ENCODE results near the gene STK17A.
"Not testable (repeated sequence)": the region's sequence is repeated elsewhere in the genome, so short reads cannot be mapped to it uniquely, and the experiment has no call there.

Gene STK17A

GRCh38 chr7:43596426-43596825 is 13.5 kb downstream of the STK17A start:
- H3K36me3 ChIP-seq (ENCODE audit: control insufficient read depth, insufficient read depth, low read length) = peaks cover 39% of the 10 kb centered on the region
- WGBS, 2 experiments (ENCODE audit: insufficient coverage in 2 of 2) = 85 to 86% methylated on average over 3 of the region's 5 CpGs
- not testable (repeated sequence) for H3K9me3 ChIP-seq (ENCODE audit: control insufficient read depth, low read length); H3K27ac ChIP-seq (ENCODE audit: low read depth, low read length, severe bottlenecking); H3K4me3 ChIP-seq (ENCODE audit: extremely low read depth, insufficient read depth, low read length, poor library complexity, severe bottlenecking); H3K4me1 ChIP-seq (ENCODE audit: control insufficient read depth, insufficient read depth, low read length, poor library complexity, severe bottlenecking)

- Histone ChIP-seq H3K36me3 (ENCODE audit: control insufficient read depth, insufficient read depth, low read length) (peaks cover 67% of the 10 kb centered on the region), H3K4me3 (ENCODE audit: extremely low read depth, insufficient read depth, low read length, poor library complexity, severe bottlenecking) (no peak overlapping the region), H3K4me1 (ENCODE audit: control insufficient read depth, insufficient read depth, low read length, poor library complexity, severe bottlenecking) (no peaks in the 10 kb centered on the region), H3K9me3 (ENCODE audit: control insufficient read depth, low read length) (peaks cover 6% of the 10 kb centered on the region), H3K27ac (ENCODE audit: low read depth, low read length, severe bottlenecking) (no peak overlapping the region)
- 81 to 89% methylated on average over 2 of the region's 3 CpGs for WGBS, 2 experiments (ENCODE audit: insufficient coverage in 2 of 2)
Measured at GRCh38 chr7:43600056-43600455, 17.1 kb downstream of the STK17A start.

- no peak overlapping the region for H3K27ac ChIP-seq (ENCODE audit: low read depth, low read length, severe bottlenecking)
- H3K9me3 ChIP-seq (ENCODE audit: control insufficient read depth, low read length) = peaks cover 6% of the 10 kb centered on the region
- WGBS, 2 experiments (ENCODE audit: insufficient coverage in 2 of 2) = 71 to 100% methylated on average over 1 of the region's 1 CpG
- H3K4me1 ChIP-seq (ENCODE audit: control insufficient read depth, insufficient read depth, low read length, poor library complexity, severe bottlenecking) = no peaks in the 10 kb centered on the region
- H3K4me3 ChIP-seq (ENCODE audit: extremely low read depth, insufficient read depth, low read length, poor library complexity, severe bottlenecking) = no peak overlapping the region
- H3K36me3 ChIP-seq (ENCODE audit: control insufficient read depth, insufficient read depth, low read length) = peaks cover 61% of the 10 kb centered on the region
Measured at GRCh38 chr7:43602256-43602655, 19.3 kb downstream of the STK17A start.

GRCh38 chr7:43604251-43604650 is 21.3 kb downstream of the STK17A start:
- H3K36me3 ChIP-seq (ENCODE audit: control insufficient read depth, insufficient read depth, low read length) = peaks cover 60% of the 10 kb centered on the region
- H3K27ac ChIP-seq (ENCODE audit: low read depth, low read length, severe bottlenecking) = no peak overlapping the region
- no peak overlapping the region for H3K4me3 ChIP-seq (ENCODE audit: extremely low read depth, insufficient read depth, low read length, poor library complexity, severe bottlenecking)
- peaks cover 6% of the 10 kb centered on the region for H3K9me3 ChIP-seq (ENCODE audit: control insufficient read depth, low read length)
- WGBS, 2 experiments (ENCODE audit: insufficient coverage in 2 of 2) = 80 to 100% methylated on average over 1 of the region's 1 CpG
- no peaks in the 10 kb centered on the region for H3K4me1 ChIP-seq (ENCODE audit: control insufficient read depth, insufficient read depth, low read length, poor library complexity, severe bottlenecking)

GRCh38 chr7:43609097-43609496 is 26.2 kb downstream of the STK17A start:
- H3K4me3 ChIP-seq (ENCODE audit: extremely low read depth, insufficient read depth, low read length, poor library complexity, severe bottlenecking) = no peak overlapping the region
- peaks cover 53% of the 10 kb centered on the region for H3K36me3 ChIP-seq (ENCODE audit: control insufficient read depth, insufficient read depth, low read length)
- H3K9me3 ChIP-seq (ENCODE audit: control insufficient read depth, low read length) = peaks cover 6% of the 10 kb centered on the region
- no CpG with 5 or more reads among the region's 2 CpGs for WGBS, 2 experiments (ENCODE audit: insufficient coverage in 2 of 2)
- H3K4me1 ChIP-seq (ENCODE audit: control insufficient read depth, insufficient read depth, low read length, poor library complexity, severe bottlenecking) = peaks cover 25% of the 10 kb centered on the region
- H3K27ac ChIP-seq (ENCODE audit: low read depth, low read length, severe bottlenecking) = no peak overlapping the region

- Histone ChIP-seq H3K4me3 (ENCODE audit: extremely low read depth, insufficient read depth, low read length, poor library complexity, severe bottlenecking) (no peak overlapping the region), H3K9me3 (ENCODE audit: control insufficient read depth, low read length) (no peaks in the 10 kb centered on the region)
- WGBS, 2 experiments (ENCODE audit: insufficient coverage in 2 of 2) = 94% methylated on average over 3 of the region's 5 CpGs
Measured at GRCh38 chr7:43612128-43612527, 29.2 kb downstream of the STK17A start.

GRCh38 chr7:43612599-43613589 is 30.0 kb downstream of the STK17A start:
- peaks cover 25% of the 10 kb centered on the region for H3K4me1 ChIP-seq (ENCODE audit: control insufficient read depth, insufficient read depth, low read length, poor library complexity, severe bottlenecking)
- H3K9me3 ChIP-seq (ENCODE audit: control insufficient read depth, low read length) = no peaks in the 10 kb centered on the region
- peaks cover 56% of the 10 kb centered on the region for H3K36me3 ChIP-seq (ENCODE audit: control insufficient read depth, insufficient read depth, low read length)
- 83 to 100% methylated on average over 1 of the region's 3 CpGs for WGBS, 2 experiments (ENCODE audit: insufficient coverage in 2 of 2)
- no peak overlapping the region for H3K4me3 ChIP-seq (ENCODE audit: extremely low read depth, insufficient read depth, low read length, poor library complexity, severe bottlenecking)
- peak overlapping the region; percentile 47 for H3K27ac ChIP-seq (ENCODE audit: low read depth, low read length, severe bottlenecking)

More at GRCh38 chr7:43612128-43612527, 29.2 kb downstream of the STK17A start:
- H3K27ac ChIP-seq (ENCODE audit: low read depth, low read length, severe bottlenecking) = peak overlapping the region; percentile 47
- peaks cover 25% of the 10 kb centered on the region for H3K4me1 ChIP-seq (ENCODE audit: control insufficient read depth, insufficient read depth, low read length, poor library complexity, severe bottlenecking)
- H3K36me3 ChIP-seq (ENCODE audit: control insufficient read depth, insufficient read depth, low read length) = peaks cover 62% of the 10 kb centered on the region

GRCh38 chr7:43615558-43616145 is 32.7 kb downstream of the STK17A start:
- H3K4me1 ChIP-seq (ENCODE audit: control insufficient read depth, insufficient read depth, low read length, poor library complexity, severe bottlenecking) = peaks cover 25% of the 10 kb centered on the region
- no peaks in the 10 kb centered on the region for H3K9me3 ChIP-seq (ENCODE audit: control insufficient read depth, low read length)
- H3K36me3 ChIP-seq (ENCODE audit: control insufficient read depth, insufficient read depth, low read length) = peaks cover 52% of the 10 kb centered on the region
- WGBS, 2 experiments (ENCODE audit: insufficient coverage in 2 of 2) = 87 to 93% methylated on average over 4 to 7 of the region's 7 CpGs
- H3K27ac ChIP-seq (ENCODE audit: low read depth, low read length, severe bottlenecking) = no peak overlapping the region
- no peak overlapping the region for H3K4me3 ChIP-seq (ENCODE audit: extremely low read depth, insufficient read depth, low read length, poor library complexity, severe bottlenecking)

- no peaks in the 10 kb centered on the region for H3K9me3 ChIP-seq (ENCODE audit: control insufficient read depth, low read length)
- H3K27ac ChIP-seq (ENCODE audit: low read depth, low read length, severe bottlenecking) = no peak overlapping the region
- peaks cover 52% of the 10 kb centered on the region for H3K36me3 ChIP-seq (ENCODE audit: control insufficient read depth, insufficient read depth, low read length)
- H3K4me3 ChIP-seq (ENCODE audit: extremely low read depth, insufficient read depth, low read length, poor library complexity, severe bottlenecking) = no peak overlapping the region
- 96 to 100% methylated on average over 2 to 4 of the region's 4 CpGs for WGBS, 2 experiments (ENCODE audit: insufficient coverage in 2 of 2)
- peaks cover 16% of the 10 kb centered on the region for H3K4me1 ChIP-seq (ENCODE audit: control insufficient read depth, insufficient read depth, low read length, poor library complexity, severe bottlenecking)
Measured at GRCh38 chr7:43616977-43617376, 34.1 kb downstream of the STK17A start.

- WGBS, 2 experiments (ENCODE audit: insufficient coverage in 2 of 2) = 69 to 78% methylated on average over 4 of the region's 4 CpGs
- peaks cover 9% of the 10 kb centered on the region for H3K4me1 ChIP-seq (ENCODE audit: control insufficient read depth, insufficient read depth, low read length, poor library complexity, severe bottlenecking)
- peaks cover 51% of the 10 kb centered on the region for H3K36me3 ChIP-seq (ENCODE audit: control insufficient read depth, insufficient read depth, low read length)
- H3K9me3 ChIP-seq (ENCODE audit: control insufficient read depth, low read length) = no peaks in the 10 kb centered on the region
- no peak overlapping the region for H3K4me3 ChIP-seq (ENCODE audit: extremely low read depth, insufficient read depth, low read length, poor library complexity, severe bottlenecking)
- no peak overlapping the region for H3K27ac ChIP-seq (ENCODE audit: low read depth, low read length, severe bottlenecking)
Measured at GRCh38 chr7:43618073-43618472, 35.2 kb downstream of the STK17A start.

Data from mesodermal cell (in vitro differentiated cells).